22Rv1 (cell line): Measurements from ENCODE around the gene ANKRD42.

Experiments
- CTCF ChIP-seq: fragments of 450-650 bp; IDR thresholded peaks from 2 replicates; pipeline ENCODE4 v1.5.1; 2017; ENCODE audit warnings: mild to moderate bottlenecking
- ZFX ChIP-seq: fragments of 450-650 bp; IDR thresholded peaks from 2 replicates; pipeline ENCODE4 v1.6.1; 2017; ENCODE audit warnings: antibody characterized with exemption, borderline replicate concordance

GRCh38 chr11:83220260-83220659, 26.7 kb downstream of the ANKRD42 start:
- TF ChIP-seq CTCF (no peak), ZFX (no peak)
